NCI-H510A treated with DMSO at 0.1 percent for 48 hours (cell line): ENCODE data around the gene SSR3.

ENCODE experiments used
- DNase-seq: peaks from one replicate; lab custom pipeline; 2025; lab: John Stamatoyannopoulos, UW

SSR3 gene

GRCh38 chr3:156536524-156537316, 18.2 kb downstream of the SSR3 start:
- no peak for DNase-seq

GRCh38 chr3:156535798-156536197, 19.1 kb downstream of the SSR3 start:
- no peak for DNase-seq

- DNase-seq: no peak
Measured at GRCh38 chr3:156535162-156535627, 19.7 kb downstream of the SSR3 start.

GRCh38 chr3:156533205-156533604, 21.7 kb downstream of the SSR3 start:
- no peak for DNase-seq

- DNase-seq: no peak
Measured at GRCh38 chr3:156532730-156533129, 22.2 kb downstream of the SSR3 start.

GRCh38 chr3:156530980-156531379, 23.9 kb downstream of the SSR3 start:
- DNase-seq: no peak

GRCh38 chr3:156527060-156527459, 27.9 kb downstream of the SSR3 start:
- no peak for DNase-seq

GRCh38 chr3:156525808-156526207, 29.1 kb downstream of the SSR3 start:
- DNase-seq: no peak

GRCh38 chr3:156522673-156523072, 32.2 kb downstream of the SSR3 start:
- DNase-seq: no peak

- DNase-seq: peak; percentile 22
Measured at GRCh38 chr3:156519758-156520162, 35.2 kb downstream of the SSR3 start.

GRCh38 chr3:156518726-156519125, 36.2 kb downstream of the SSR3 start:
- DNase-seq: no peak

- DNase-seq: no peak
Measured at GRCh38 chr3:156516961-156517360, 38.0 kb downstream of the SSR3 start.

GRCh38 chr3:156516284-156516683, 38.6 kb downstream of the SSR3 start:
- no peak for DNase-seq

- DNase-seq: peak; percentile 10
Measured at GRCh38 chr3:156513619-156514018, 41.3 kb downstream of the SSR3 start.

GRCh38 chr3:156511987-156512677, 42.8 kb downstream of the SSR3 start:
- peak; percentile 41 for DNase-seq

GRCh38 chr3:156509189-156510174, 45.4 kb downstream of the SSR3 start:
- peak; percentile 67 for DNase-seq

GRCh38 chr3:156507285-156507684, 47.6 kb downstream of the SSR3 start:
- no peak for DNase-seq

- DNase-seq: no peak
Measured at GRCh38 chr3:156498307-156498706, 56.6 kb downstream of the SSR3 start.

GRCh38 chr3:156497326-156497725, 57.6 kb downstream of the SSR3 start:
- no peak for DNase-seq

GRCh38 chr3:156495816-156496215, 59.1 kb downstream of the SSR3 start:
- no peak for DNase-seq

GRCh38 chr3:156493887-156494286, 61.0 kb downstream of the SSR3 start:
- DNase-seq: no peak

- no peak for DNase-seq
Measured at GRCh38 chr3:156492801-156493261, 62.1 kb downstream of the SSR3 start.
